ENCODE results near the gene FSIP1.

FSIP1 gene

DNA sequence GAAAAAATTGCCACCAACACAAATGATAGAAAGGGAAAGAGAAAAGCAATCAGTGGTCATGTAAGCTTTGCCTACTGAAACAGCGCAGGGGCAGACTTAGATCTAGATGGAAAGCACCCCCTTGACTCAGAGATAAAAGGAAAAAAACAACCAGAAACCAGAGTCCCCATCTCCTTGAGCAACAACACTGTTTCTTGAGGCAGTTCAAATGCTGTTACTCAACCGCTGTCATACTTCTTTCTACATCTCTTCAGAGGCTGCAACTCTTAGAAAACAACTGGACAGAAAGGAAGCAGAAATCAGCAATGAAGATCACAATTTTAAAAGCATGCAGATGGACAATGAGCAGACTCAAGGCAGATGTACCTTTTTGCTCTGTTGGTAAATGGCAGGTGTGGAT is 36.5 kb downstream of the FSIP1 start:
- DNase-seq (ENCODE audit: low spot score) = no peak
- TF ChIP-seq, protein P1, sequence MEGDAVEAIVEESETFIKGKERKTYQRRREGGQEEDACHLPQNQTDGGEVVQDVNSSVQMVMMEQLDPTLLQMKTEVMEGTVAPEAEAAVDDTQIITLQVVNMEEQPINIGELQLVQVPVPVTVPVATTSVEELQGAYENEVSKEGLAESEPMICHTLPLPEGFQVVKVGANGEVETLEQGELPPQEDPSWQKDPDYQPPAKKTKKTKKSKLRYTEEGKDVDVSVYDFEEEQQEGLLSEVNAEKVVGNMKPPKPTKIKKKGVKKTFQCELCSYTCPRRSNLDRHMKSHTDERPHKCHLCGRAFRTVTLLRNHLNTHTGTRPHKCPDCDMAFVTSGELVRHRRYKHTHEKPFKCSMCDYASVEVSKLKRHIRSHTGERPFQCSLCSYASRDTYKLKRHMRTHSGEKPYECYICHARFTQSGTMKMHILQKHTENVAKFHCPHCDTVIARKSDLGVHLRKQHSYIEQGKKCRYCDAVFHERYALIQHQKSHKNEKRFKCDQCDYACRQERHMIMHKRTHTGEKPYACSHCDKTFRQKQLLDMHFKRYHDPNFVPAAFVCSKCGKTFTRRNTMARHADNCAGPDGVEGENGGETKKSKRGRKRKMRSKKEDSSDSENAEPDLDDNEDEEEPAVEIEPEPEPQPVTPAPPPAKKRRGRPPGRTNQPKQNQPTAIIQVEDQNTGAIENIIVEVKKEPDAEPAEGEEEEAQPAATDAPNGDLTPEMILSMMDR (IDR thresholded peaks at IDR 0.05; ENCODE audit: borderline replicate concordance, control extremely low read depth, extremely low read depth, insufficient read depth, missing control alignments) = no peak
- in situ Hi-C loops (cut with MboI; ENCODE audit: low sequenced_read_pairs, unreplicated experiment) = loop anchor here (25.0 kb wide), 1 partner anchor 1034 kb away; no protein-coding TSS in a partner anchor

DNA sequence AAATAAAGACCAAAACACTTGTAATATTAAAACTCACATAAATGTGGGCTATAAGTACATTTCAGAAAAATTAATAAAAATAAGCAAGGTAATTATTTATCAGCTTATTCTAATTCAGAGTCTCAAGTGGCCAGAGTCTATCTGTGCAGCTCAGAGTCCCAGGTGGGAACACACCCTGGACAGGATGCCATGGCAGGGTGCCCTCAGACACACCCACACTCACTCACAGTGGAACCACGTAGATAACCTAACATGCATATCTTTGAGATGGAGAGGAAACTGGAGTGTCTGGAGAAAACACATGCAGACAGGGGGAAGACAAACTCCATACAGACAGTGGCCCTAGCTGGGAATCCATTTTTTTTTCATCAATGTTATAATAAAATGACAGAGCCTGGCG is 37.2 kb downstream of the FSIP1 start:
- in situ Hi-C loops (cut with MboI; ENCODE audit: low sequenced_read_pairs, unreplicated experiment) = loop anchor here (25.0 kb wide), 1 partner anchor 1033 kb away; no protein-coding TSS in a partner anchor
- no peak for DNase-seq (ENCODE audit: low spot score)
- TF ChIP-seq, protein P1 (IDR thresholded peaks at IDR 0.05; ENCODE audit: borderline replicate concordance, control extremely low read depth, extremely low read depth, insufficient read depth, missing control alignments) = no peak

DNA sequence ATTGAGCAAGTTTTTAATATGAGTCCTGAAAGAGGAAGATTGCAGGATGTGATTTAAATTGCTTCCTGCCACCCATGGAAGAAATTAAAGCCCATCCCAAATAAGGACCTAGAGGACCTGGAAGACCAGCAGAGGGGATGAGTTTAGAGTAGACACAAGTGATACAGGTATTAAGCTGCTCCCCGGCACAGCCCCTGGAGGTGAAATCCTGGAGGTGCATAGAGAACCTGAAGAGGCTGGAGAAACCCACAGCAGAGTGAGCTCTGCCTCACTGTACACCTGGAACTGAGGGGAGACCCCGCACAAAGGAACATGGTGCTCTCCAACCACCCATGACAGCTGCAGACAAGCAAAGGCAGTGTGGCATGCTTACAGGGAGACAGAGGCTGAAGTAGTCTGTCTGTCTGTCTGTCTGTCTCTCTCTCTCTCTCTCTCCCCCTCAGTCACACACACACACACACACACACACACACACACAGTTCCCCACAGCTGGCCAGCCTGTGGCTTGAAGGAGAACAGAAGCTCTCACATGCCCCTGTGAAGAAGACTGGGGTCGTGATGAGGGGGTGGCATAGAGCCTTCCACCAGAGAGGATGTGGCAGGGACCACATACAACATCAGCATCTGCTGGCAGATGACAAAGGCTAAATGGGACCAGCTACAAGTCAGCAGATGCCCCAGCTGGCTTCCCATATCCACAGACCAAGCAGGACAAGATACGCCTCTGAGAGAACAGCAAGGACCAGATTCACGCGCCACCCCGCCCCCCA is 38.1 kb downstream of the FSIP1 start:
- TF ChIP-seq, protein P1 (IDR thresholded peaks at IDR 0.05; ENCODE audit: borderline replicate concordance, control extremely low read depth, extremely low read depth, insufficient read depth, missing control alignments) = no peak
- DNase-seq (ENCODE audit: low spot score) = no peak
- in situ Hi-C loops (cut with MboI; ENCODE audit: low sequenced_read_pairs, unreplicated experiment) = loop anchor here (25.0 kb wide), 1 partner anchor 1032 kb away; no protein-coding TSS in a partner anchor

GRCh38 chr15:39743611-39744010 is 39.0 kb downstream of the FSIP1 start:
- DNase-seq (ENCODE audit: low spot score) = no peak
- in situ Hi-C loops (cut with MboI; ENCODE audit: low sequenced_read_pairs, unreplicated experiment) = loop anchor here (25.0 kb wide), 1 partner anchor 1031 kb away; no protein-coding TSS in a partner anchor
- TF ChIP-seq, protein P1 (IDR thresholded peaks at IDR 0.05; ENCODE audit: borderline replicate concordance, control extremely low read depth, extremely low read depth, insufficient read depth, missing control alignments) = no peak

- no peak for DNase-seq (ENCODE audit: low spot score)
- TF ChIP-seq, protein P1 (IDR thresholded peaks at IDR 0.05; ENCODE audit: borderline replicate concordance, control extremely low read depth, extremely low read depth, insufficient read depth, missing control alignments) = no peak
- in situ Hi-C loops (cut with MboI; ENCODE audit: low sequenced_read_pairs, unreplicated experiment) = loop anchor here (25.0 kb wide), 1 partner anchor 1029 kb away; no protein-coding TSS in a partner anchor
Observed at GRCh38 chr15:39741258-39741657, 41.4 kb downstream of the FSIP1 start.

DNA sequence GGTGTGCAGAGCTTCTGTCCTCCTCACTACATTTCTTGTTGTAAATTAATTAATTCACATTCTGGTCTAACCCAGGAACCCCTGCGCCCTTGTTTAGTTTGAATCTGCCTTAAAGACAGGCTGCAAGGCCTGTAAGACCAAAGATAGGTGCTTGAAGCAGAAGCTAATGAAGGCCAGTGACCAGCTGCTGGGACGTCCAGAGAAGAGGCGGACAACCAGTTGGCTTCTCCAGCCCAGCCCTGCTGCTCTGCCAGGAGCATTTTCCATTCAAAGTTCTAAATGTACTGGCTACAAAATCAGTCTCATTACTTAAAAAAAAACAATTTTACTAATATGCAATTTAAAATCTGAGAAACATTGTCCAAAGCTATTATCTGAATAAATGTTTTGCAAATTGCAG is 43.6 kb downstream of the FSIP1 start:
- TF ChIP-seq, protein P1 (IDR thresholded peaks at IDR 0.05; ENCODE audit: borderline replicate concordance, control extremely low read depth, extremely low read depth, insufficient read depth, missing control alignments) = no peak
- no peak for DNase-seq (ENCODE audit: low spot score)
- in situ Hi-C loops (cut with MboI; ENCODE audit: low sequenced_read_pairs, unreplicated experiment) = loop anchor here (25.0 kb wide), 1 partner anchor 1027 kb away; no protein-coding TSS in a partner anchor
